Islet precursor cell (in vitro differentiated cells): Measurements from ENCODE around the gene ANP32A.
"Not testable (repeated sequence)": the region's sequence is repeated elsewhere in the genome, so short reads cannot be mapped to it uniquely, and the experiment has no call there.

ENCODE experiments used
- DNase-seq: peaks from one replicate; pipeline ENCODE4 v3.0.0-alpha.2; 2018

The ANP32A gene

DNA sequence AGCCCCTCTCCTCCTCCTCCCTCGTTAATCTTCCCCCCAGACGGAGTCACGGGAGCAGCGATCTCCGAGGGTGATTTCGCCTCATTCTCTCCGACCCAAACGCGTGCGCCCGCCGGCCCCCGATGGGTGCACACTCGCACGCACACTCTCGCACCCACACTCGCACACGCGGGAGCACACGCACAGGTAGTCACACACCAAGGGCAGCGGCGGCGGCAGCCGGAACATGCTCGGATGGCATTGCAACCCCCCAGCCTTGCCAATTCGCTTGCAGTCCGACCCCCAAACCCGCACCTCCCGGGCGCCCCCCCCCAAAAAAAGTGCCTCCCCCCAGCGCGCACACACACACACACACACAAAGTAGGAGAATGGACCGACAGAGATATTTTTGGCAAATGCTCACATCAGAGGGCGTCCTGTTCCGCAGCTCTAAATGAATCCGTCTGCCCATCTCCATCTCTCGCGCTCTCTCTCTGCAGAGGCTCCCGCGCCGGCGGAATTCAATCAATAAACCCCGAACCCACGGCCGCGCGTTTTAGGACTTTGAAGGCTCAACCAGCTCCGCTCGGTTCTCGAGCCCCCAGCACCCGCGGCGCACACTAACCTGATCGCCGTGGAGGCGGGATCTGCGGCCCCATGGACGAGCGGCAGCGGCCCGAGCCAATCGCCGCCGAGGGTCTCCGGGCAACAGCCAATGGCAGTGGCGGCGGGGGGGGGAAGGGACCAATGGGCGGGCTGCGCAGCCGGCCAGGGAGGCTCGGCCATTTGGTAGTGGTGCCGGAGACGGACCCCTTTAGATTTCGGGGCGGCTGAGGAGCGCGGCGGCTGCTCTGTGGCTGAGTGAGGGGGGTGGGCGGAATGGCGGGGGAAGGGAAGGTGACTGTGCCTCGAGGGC lies at the start of gene ANP32A:
ANP32A (minus strand) TSS at position 601 of the 895 bp plus-strand sequence; CDS start at position 457, 144 bp downstream.
- peak; percentile 99 for DNase-seq

DNA sequence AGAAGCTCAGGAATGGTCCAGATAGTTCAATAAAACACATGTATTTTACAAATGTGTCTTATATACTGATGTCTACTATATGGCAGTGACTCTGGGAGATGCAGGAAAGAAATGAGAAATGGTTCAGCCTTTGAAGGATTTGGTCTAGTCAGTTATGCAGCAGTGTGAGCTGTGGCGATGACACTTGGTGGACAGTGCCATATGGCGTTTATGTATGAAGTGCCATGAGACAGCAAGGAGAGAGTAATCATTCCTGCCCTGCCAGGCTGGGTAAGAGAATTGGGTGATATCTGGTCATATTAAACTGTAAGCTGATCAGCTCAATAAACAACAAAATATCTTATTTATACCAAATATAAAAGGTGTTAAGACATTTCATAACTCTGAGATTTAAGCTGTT lies 47.6 kb upstream of the ANP32A start:
- no peak for DNase-seq

DNA sequence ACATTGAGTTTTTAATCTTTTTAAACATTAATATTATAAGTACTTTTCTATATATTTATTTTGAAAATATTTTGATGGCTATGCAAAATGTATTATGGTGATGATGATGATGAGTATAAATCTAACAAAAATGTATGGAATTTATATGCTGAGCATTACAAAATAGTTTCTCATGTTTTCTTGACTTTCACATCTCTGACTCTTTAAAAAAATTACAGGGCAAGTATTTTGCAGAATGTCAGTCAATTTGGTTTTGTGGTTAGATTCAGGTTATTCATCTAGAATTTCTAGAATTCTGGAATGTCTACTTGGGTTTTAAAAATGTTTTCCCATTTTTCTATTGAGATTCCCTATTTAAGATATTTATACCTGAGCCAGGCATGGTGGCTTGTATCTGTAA lies 41.7 kb upstream of the ANP32A start:
- DNase-seq = no peak

DNA sequence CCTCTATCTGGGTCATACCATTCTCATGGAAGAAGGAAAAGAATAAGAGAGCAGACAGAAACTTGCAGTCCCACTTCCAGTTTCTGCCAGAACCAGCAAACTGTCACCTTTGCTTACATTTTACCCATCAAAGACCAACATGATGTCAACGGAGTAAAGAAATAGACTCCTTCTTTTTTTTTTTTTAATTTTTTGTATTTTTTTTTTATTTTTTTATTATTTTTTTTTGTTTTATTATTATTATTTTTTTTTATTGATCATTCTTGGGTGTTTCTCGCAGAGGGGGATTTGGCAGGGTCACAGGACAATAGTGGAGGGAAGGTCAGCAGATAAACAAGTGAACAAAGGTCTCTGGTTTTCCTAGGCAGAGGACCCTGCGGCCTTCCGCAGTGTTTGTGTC lies 38.0 kb upstream of the ANP32A start:
- DNase-seq = not testable (repeated sequence)

DNA sequence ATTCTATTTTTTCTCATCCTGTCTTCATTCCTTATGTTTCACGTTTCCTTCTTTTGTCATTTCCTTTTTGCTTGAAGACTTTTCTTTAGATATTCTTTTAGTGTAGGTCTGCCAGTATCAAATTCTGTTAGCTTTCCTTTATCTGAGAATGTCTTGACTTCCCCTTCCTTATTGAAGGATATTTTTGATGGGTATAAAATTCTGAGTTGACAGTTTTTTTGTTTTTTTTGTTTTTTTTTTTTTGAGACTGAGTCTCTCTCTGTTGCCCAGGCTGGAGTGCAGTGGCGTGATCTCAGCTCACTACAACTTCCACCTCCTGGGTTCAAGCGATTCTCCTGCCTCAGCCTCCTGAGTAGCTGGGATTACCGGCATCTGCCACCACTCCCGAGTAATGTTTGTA lies 36.7 kb upstream of the ANP32A start:
- DNase-seq = not testable (repeated sequence)

DNA sequence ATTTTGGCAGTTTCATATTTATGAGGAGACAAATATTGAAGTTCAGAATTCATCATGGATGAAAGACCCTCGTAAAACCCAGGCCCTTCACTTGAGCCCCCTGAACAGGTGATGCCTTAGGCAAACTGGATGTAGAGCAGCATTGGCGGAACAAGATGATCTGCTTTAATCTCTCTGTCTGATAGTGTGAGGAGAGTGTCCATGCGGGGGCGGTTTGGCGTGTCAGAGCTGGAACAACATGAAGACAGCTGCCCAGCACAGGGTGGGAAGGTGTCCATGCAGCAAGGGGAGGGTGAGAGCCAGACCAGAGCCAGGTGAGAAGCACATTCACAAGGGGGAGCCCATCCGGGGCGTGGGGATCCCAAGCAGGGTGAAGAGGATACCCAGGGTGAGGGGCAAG lies 31.8 kb upstream of the ANP32A start:
- no peak for DNase-seq

DNA sequence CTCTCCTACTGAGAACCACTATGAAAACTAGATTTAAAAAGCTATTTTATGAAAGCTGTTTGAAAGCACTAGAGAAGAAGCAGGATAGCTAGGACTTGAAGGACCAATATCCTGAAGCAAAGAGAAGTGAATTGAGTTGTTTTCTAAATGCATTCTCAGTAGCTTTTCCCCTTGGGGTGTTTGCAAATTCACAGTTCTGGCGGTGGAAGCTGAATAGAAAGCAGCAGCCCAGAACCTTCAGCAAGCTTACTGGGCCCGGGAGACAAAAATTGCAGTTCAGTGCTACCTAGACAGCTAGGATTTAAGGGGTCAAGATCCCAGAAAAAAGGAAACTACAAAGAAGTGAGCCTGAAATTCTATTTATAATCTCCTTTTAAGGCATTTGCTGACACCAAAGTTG lies 31.3 kb upstream of the ANP32A start:
- DNase-seq = no peak

DNA sequence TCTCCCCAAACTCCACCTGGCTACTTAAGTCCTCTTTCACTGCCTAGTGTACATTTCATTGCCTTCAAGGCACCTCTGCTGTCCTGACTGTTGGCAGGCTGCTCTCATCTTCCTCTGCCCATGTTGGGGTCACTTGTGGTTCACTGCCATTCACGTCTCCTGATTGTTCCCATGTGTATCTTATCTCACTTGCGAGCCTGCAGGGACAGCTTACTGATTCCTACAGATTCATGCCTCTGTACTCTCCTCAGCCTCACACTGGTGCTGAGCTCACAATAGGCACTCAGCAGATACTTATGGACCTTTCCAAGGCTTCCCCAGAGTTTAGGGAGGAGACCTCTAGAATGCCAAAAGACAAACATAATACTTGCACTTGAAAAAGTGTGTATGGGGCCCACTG lies 28.8 kb upstream of the ANP32A start:
- DNase-seq = no peak

DNA sequence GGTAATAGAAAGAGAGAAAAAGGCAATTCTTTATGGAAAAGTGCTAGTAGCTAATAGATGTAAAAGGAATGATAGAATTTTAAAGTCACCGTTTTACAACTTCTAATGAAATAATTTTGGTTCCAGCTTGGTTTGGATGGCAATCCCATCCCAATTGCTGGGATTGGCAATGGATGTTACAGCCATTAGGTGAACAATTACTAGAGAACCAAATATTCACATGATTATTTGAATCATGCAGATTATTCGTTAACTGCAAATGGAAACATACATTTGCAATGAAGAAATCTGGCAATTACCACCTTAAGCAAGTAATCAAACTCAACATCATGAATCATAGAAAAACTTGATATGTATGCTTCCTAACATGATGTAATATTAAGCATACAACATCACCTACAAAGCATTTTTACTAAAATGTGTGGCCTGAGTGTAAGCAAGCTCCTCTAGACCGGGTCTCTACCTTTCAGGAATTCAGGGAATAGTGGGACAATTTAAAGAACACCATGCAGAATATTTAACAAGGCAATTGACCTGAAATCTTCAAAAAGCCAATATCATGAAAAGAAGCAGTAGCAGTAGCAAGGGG lies 26.2 kb upstream of the ANP32A start:
- no peak for DNase-seq

DNA sequence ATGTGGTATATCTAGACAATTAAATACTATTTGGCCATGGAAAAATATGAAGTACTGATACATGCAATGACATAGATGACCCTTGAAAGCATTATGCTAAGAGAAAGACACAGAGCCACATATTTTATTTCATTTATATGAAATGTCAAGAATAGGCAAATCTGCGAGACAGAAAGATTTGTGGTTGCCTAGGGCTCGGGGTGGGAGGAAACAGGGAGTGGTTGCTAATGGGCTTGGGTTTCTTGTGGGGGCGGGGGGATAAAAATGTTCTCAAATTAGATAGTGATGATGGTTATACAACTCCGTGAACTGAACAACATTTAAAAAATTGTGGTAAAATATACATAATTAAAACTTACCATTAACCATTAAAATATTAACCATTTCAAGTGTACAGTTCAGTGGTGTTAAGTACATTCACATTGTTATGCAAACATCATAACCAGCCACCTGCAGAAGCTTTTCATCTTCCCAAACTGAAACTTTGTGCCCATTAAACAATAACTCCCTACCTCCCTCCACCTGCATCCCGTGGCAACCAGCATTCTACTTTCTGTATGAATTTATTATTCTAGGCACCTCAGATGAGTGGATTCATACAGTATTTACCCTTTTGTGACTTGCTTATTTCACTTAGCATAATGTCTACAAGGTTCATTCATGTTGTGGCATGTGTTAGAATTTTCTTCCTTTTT lies 24.3 kb upstream of the ANP32A start:
- no peak for DNase-seq

DNA sequence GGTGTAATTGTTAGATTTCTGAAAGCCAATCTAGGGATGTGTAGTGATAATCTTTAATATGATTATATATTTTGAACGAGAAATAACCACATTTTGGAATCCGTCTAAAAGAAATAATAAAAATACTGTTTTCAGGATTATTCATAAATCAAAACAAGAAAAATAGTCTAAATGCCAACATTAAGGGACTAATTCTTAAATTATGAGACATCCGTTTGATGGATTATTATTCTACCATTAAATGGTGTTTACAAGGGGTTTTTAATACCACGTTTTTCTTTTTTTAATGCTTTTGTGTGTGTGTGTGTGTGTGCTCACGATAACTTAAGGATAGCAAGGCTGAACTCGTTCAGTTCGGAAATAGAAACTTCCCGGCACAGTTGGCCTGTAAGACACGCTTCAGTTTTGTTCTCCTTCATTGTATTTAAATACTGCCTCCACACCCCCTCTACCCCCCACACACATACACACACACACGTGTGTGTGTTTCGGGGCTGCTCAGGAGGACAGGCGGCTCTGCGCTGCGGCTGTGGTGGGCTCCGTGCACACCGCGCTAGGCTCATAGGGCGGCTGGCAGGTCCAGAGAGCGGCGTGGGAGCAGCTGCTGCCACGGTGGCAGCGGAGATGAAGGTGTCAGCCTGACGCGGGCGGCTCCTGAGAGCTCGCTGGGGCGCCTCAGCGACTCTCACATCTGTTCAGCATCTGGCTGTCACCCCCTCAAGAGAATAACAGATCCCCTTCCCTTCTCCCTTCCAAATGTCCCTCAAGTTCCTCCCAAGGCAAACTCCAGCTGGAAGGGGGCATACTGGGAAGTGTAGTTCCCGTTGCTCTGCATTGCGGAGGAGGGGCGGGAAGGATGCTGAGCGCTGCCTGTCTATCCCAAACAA lies 23.0 kb upstream of the ANP32A start:
- peak; percentile 72 for DNase-seq

DNA sequence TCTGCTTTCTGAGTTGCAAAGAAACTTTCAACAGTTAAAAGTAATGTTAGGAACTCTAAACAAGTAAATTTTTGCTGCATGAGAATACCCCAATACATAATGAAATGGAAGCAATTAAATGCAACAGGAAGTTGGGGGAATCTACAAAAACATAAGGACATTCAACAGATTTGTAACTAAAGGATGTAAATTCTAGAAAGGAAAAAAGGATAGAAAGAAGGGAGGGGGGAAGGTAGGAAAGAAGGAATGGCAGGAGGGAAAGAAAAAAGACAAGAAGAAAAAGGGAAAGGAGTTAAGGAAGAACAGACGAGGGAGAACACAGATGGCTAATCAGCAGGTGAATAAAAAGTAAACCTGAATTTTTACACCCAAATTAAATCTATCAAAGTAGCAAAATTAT lies 22.3 kb upstream of the ANP32A start:
- no peak for DNase-seq

DNA sequence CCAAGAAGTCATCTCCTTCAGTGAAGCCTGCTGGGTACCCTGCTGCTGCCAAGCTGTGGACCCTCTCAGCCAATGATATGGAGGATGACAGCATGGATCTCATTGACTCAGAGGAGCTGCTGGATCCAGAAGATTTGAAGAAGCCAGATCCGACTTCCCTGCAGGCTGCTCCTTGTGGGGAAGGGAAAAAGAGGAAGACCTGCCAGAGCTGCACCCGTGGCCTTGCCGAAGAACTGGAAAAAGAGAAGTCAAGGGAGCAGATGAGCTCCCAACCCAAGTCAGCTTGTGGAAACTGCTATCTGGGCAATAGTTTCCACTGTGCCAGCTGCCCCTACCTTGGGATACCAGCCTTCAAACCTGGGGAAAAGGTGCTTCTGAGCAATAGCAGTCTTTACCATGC lies 13.7 kb upstream of the ANP32A start:
- no peak for DNase-seq

DNA sequence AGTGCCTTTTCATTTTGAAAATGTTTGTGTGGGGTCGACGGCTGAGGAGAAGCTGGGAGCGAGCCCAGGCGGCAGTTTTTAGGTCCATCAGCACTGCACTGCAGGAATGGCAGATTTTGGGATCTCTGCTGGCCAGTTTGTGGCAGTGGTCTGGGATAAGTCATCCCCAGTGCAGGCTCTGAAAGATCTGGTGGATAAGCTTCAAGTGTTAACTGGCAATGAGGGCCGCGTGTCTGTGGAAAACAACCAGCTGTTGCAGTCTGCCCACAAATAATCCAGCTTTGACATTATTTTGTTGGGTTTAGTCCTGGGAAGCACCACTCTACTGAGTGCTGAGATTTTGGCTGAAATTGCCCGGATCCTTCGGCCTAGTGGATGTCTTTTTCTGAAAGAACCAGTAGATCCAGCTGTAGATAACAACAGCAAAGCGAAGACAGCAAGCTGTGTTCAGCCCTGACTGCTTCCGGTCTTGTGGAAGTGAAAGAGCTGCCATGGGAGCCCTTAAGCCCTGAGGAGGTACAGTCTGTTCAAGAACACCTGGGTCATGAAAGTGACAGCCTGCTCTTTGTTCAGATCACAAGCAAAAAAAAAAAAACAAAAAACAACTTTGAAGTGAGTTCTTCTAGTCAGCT lies 13.1 kb upstream of the ANP32A start:
- DNase-seq = no peak

DNA sequence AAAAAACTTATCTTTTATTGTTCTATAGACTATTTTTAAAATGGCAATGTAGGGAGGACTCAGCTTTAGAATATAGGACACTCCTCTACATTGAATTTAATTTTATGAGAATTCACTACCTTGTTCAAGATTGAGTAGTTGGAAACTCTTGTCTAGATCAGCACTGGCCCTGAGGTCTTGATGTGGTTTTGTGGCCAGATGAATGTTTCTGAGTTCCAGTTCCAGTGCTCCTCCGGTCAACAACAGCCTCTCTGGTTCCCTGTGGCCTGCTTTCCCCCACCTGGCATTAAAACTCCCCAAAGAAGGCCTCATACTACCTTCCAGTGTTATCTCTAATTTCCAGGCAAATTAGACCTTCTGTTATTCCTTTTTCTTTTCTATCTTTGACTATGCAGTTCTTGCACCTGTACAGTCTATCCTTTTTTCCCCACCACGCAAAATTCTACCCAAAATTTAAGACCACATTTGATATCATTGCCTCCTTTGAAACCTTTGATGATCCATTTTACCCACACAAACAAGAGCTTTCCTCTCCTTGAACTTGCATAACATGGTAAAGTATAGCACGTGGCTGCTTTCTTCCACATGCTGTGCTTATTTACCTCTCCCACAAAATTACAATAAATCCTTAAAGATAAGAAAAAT lies 9.6 kb upstream of the ANP32A start:
- DNase-seq = no peak

DNA sequence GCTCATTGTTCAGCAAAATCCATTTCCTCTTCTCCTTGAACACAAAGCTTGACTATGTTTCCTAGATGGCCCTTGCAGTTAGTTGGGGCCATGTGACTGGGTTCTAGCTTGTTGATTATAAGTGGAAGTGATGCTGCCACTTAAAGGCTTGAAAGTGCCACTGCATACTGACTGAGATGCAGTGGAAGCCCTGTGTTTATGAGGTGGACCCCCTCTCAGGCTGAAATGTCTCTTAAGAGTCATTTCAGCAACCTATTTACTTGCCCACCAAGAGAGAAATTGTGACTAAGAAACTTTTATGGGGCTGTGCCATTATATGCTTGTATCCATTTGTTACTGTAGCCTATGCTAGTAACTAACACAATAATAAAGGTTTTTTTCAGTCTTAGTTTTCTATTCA lies 8.4 kb upstream of the ANP32A start:
- DNase-seq = no peak

DNA sequence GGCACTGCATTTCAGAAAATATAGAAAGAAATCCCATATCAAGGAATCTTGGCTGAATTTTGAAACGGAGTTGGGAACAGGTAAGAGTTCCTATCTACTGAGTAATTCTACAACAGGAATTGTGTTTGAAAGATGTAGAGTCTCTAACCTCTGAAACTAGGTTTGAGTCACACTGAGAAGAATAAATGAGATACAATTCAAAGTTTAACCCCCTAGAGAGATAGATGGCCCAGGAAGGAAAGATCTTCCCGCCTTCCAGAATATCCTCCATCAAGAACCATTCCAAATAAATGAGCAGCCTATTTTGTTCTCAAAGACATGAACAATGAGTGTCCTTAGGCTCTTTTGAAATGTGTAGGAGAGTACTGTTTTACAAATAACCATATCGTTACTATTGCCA lies 2.9 kb upstream of the ANP32A start:
- DNase-seq = no peak

DNA sequence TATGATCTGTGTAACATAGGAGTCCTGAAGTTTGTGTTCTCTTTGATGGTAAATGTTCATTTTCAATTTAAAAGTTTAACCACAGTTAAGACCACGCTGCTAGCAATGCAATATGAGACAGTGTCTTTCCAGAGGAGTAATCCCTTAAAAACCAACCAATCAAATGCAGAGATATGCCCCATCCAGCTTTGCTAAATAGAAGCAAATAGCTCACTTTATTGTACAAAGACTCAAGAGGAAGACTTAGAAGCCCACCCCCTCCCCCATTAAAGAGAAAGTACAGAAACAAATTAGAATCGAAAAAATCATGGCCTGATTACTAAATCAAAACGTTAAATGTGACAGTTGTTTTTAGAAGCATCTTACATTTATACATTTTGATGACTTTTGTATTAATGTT lies 2.1 kb upstream of the ANP32A start:
- DNase-seq = no peak

DNA sequence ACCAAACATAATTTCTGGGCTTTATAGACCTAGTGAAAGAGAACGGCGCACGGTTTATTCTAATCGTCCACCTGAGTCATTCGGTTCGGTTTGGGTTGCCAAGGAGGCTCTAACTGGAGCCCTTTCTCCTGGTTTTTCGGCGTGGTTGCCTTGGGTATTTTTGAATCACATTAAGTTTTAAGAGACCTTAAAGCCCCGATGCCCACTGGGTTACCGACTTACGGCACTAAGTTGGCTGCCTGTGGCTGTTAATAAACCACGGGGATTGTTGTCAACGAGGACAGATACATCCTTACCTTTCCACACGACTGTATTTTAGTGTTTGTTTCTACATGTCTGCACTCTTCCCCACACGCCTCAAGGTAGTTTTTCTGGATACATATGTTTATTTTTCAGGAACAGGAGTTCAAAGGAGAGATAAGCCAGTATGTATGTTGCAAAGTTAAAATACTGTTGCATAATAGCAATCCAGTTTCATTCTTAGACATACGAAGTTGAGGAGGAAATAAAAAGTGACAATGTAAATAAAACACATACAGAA lies 1.2 kb upstream of the ANP32A start:
- DNase-seq = no peak

DNA sequence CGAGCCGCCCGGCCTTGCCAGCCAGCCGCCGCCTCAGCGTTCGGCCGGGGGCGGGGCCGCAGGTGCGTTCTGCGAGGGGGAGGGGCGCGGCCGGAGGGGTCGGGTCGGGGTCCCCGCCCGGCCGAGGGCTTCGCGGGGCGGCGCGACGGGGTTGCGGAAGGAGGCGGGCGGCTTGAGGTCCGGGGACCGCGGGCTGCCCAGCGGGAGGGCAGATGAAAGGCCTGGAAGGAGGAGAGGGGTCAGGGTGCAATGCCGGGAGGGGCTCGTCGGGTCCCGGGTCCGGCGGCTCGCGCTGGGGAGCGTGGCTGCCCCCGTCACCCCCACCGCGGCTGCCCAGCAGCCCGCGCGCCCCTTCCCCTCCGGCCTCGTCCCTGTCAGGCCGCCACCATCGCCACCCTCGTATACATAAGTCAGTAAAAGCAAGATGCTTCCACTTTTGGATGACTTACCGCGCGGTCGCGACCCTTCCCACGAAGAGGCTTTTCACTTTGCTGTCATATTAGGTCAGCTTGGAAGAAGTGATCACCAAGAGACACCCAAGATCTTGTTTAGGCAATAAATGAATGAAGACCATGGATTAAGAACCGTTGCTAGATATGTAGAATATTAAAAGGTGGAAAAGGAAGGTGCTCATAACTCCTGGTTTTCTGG lies 620 bp upstream of the ANP32A start:
- peak; percentile 60 for DNase-seq
